ENCODE data around the gene MZT2B.
"Not testable (repeated sequence)": the region's sequence is repeated elsewhere in the genome, so short reads cannot be mapped to it uniquely, and the experiment has no call there.

The MZT2B gene

GRCh38 chr2:130169163-130169562, 12.9 kb upstream of the MZT2B start:
- intact Hi-C loops (cut with DNase I) = not testable (repeated sequence)
- DNase-seq = peak in 1 of 10 donors; percentile 15

GRCh38 chr2:130169896-130170295, 12.2 kb upstream of the MZT2B start:
- intact Hi-C loops (cut with DNase I) = no loop called here
- peak in 1 of 10 donors; percentile 17 for DNase-seq

GRCh38 chr2:130174866-130175265, 7.2 kb upstream of the MZT2B start:
- intact Hi-C loops (cut with DNase I); DNase-seq: not testable (repeated sequence)

GRCh38 chr2:130180404-130181324, 1.4 kb upstream of the MZT2B start:
- DNase-seq = peak in 2 of 10 donors; percentile 19 to 67
- intact Hi-C loops (cut with DNase I) = loop anchor here (5.0 to 10.0 kb wide), 2 partner anchors 162 to 1304 kb away; partner anchors contain the start of gene IMP4

GRCh38 chr2:130181325-130181879, 660 bp upstream of the MZT2B start, which contains the start of gene SMPD4:
Gene SMPD4 (minus strand): TSS chr2:130181602. CDS start chr2:130176592, 5,010 bp downstream.
- DNase-seq = peak; percentile 94 to 99 (median 96)
- intact Hi-C loops (cut with DNase I) = loop anchor here (5.0 to 10.0 kb wide), 2 partner anchors 161 to 1303 kb away; partner anchors contain the start of gene IMP4

- intact Hi-C loops (cut with DNase I) = loop anchor here (5.0 to 10.0 kb wide), 2 partner anchors 159 to 1302 kb away; partner anchors contain the start of gene IMP4
- DNase-seq = peak in 2 of 10 donors; percentile 69 to 78
Measured at GRCh38 chr2:130182826-130183511, 907 bp downstream of the MZT2B start.

- intact Hi-C loops (cut with DNase I) = loop anchor here (5.0 to 10.0 kb wide), 2 partner anchors 159 to 1301 kb away; partner anchors contain the start of gene IMP4
Measured at GRCh38 chr2:130183512-130184373, 1.7 kb downstream of the MZT2B start.

GRCh38 chr2:130185436-130185835, 3.4 kb downstream of the MZT2B start:
- DNase-seq = no peak
- intact Hi-C loops (cut with DNase I) = loop anchor here (10.0 kb wide), 1 partner anchor 1299 kb away; no protein-coding TSS in a partner anchor

More at GRCh38 chr2:130183512-130184373, 1.7 kb downstream of the MZT2B start:
- peak in 9 of 10 donors; percentile 14 to 87 (median 37) for DNase-seq

- intact Hi-C loops (cut with DNase I) = loop anchor here (10.0 kb wide), 1 partner anchor 1299 kb away; no protein-coding TSS in a partner anchor
- DNase-seq = peak in 1 of 10 donors; percentile 59
Measured at GRCh38 chr2:130185896-130186295, 3.8 kb downstream of the MZT2B start.

GRCh38 chr2:130186391-130186790, 4.3 kb downstream of the MZT2B start:
- intact Hi-C loops (cut with DNase I) = loop anchor here (10.0 kb wide), 1 partner anchor 1298 kb away; no protein-coding TSS in a partner anchor
- no peak for DNase-seq

- intact Hi-C loops (cut with DNase I) = loop anchor here (10.0 kb wide), 1 partner anchor 1298 kb away; no protein-coding TSS in a partner anchor
- peak in 1 of 10 donors; percentile 24 for DNase-seq
Measured at GRCh38 chr2:130187268-130187667, 5.2 kb downstream of the MZT2B start.

- intact Hi-C loops (cut with DNase I) = loop anchor here (10.0 kb wide), 1 partner anchor 1297 kb away; no protein-coding TSS in a partner anchor
- DNase-seq = peak in 1 of 10 donors; percentile 59
Measured at GRCh38 chr2:130187859-130188792, 6.1 kb downstream of the MZT2B start.

GRCh38 chr2:130188958-130189357, 6.9 kb downstream of the MZT2B start:
- intact Hi-C loops (cut with DNase I) = loop anchor here (10.0 kb wide), 1 partner anchor 1296 kb away; no protein-coding TSS in a partner anchor
- not testable (repeated sequence) for DNase-seq

GRCh38 chr2:130190237-130190636, 8.2 kb downstream of the MZT2B start:
- intact Hi-C loops (cut with DNase I) = no loop called here
- no peak for DNase-seq

- DNase-seq; intact Hi-C loops (cut with DNase I): not testable (repeated sequence)
Measured at GRCh38 chr2:130191319-130191718, 9.3 kb downstream of the MZT2B start.

GRCh38 chr2:130192451-130192850, 10.4 kb downstream of the MZT2B start:
- DNase-seq; intact Hi-C loops (cut with DNase I): not testable (repeated sequence)

- intact Hi-C loops (cut with DNase I) = not testable (repeated sequence)
- peak in 1 of 10 donors; percentile 52 for DNase-seq
Measured at GRCh38 chr2:130193824-130194223, 11.8 kb downstream of the MZT2B start.

All from posterior cingulate gyrus (tissue), 11 donors.